Thyroid gland (tissue), 4 donors: Measurements from ENCODE around the gene REN. TPM values are rescaled to one million over a fixed set of nuclear protein-coding genes. Genes with fewer than 3 reads are reported as not detected.

ENCODE experiments used
- DNase-seq, 2 donors: peaks; one replicate each; pipeline ENCODE4 v3.0.0-alpha.2; 2019
- H3K27ac ChIP-seq, 3 donors: fragments of 200-600 bp; sonication (generic); 1 replicate in 2 of 3; 2 replicates in 1 of 3; pipeline ENCODE4 v1.5.1; 2016 to 2019; ENCODE audit warnings: mild to moderate bottlenecking in 1 of 3, moderate library complexity in 1 of 3
- H3K27me3 ChIP-seq: fragments of 200-600 bp; sonication (generic); one replicate; pipeline ENCODE4 v1.5.1; 2019
- H3K36me3 ChIP-seq, 2 donors: fragments of 200-600 bp; sonication (generic); one replicate each; pipeline ENCODE4 v1.5.1; 2016 to 2019
- H3K4me1 ChIP-seq, 2 donors: fragments of 200-600 bp; sonication (generic); one replicate each; pipeline ENCODE4 v1.5.1; 2017 to 2019
- H3K4me3 ChIP-seq, 3 donors: fragments of 200-600 bp; sonication (generic); replicated peaks in 1 of 3; 1 replicate in 2 of 3; 2 replicates in 1 of 3; pipeline ENCODE4 v1.5.1; 2016; ENCODE audit warnings: mild to moderate bottlenecking in 1 of 3
- H3K9me3 ChIP-seq: fragments of 200-600 bp; sonication (generic); one replicate; pipeline ENCODE4 v1.5.1; 2017
- POLR2A ChIP-seq, 2 donors: fragments of 450-650 bp; IDR thresholded peaks; one replicate each; pipeline ENCODE4 v1.6.1; 2017; ENCODE audit warnings: antibody characterized with exemption in 2 of 2, mild to moderate bottlenecking in 2 of 2, moderate library complexity in 1 of 2
- WGBS, 2 donors: methylation state at CpG; one replicate each; pipeline ENCODE4 v1.1.5; 2017; 5-methylcytosine and 5-hydroxymethylcytosine counted together
- intact Hi-C: fragments of 100-400 bp; cut with DNase I; formaldehyde crosslinking; loops from one replicate; pipeline ENCODE4 v1.15.1; 2023
- total RNA-seq, 4 donors: library from RNA; depleted of rRNA; stranded (reverse); fragments of >200 nt; gene quantifications; one replicate each; pipeline ENCODE4 v1.2.3, GENCODE V29; 2016
- TF ChIP-seq, protein P1 (sequence below), 6 experiments: fragments of 200-600 bp in 3 of 6; fragments of 450-650 bp in 3 of 6; sonication (generic) in 3 of 6; IDR thresholded peaks; one replicate each; pipeline ENCODE4 v1.5.1; 2016 to 2019; ENCODE audit warnings: antibody characterized with exemption in 6 of 6, mild to moderate bottlenecking in 2 of 6, inconsistent platforms in 1 of 6, moderate library complexity in 1 of 6

The REN gene
- total RNA-seq, 4 donors from 2014 or later: not detected

DNA sequence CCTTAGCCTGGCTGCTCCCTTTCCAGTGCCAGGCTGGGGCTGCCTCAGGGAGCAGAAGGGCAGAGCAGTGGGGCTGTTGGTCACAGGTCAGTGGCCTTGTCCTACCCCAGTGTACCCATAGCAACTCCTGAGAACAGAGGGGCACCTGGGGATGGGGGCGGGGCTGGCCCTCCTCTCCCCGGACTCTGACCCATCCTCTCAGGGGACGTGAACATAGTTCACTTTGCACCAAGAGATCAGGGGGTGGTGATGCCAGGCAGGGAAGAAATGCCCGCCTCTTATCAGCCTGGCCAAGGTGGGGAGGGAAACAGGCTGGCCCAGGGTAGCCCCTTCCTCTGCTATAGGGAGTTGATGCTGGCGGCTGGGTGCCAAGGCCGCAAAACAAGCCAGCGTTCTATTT lies 19.2 kb downstream of the REN start:
- no peak for DNase-seq
- no peak overlapping the region for H3K4me3 ChIP-seq
- H3K27ac ChIP-seq: no peak overlapping the region
- intact Hi-C loops: loop anchor here (10.0 kb wide), 1 partner anchor 352 kb away; the partner anchor contains the start of genes ZBED6 and ZC3H11A
- H3K36me3 ChIP-seq: no peaks in the 10 kb centered on the region
- TF ChIP-seq POLR2A (IDR thresholded peaks at IDR 0.05): no peak
- 84 to 93% methylated on average over 2 to 7 of the region's 7 CpGs for WGBS, 2 donors
- no peaks in the 10 kb centered on the region for H3K27me3 ChIP-seq
- peaks cover 6 to 14% of the 10 kb centered on the region in 2 donors for H3K4me1 ChIP-seq
- H3K9me3 ChIP-seq: no peaks in the 10 kb centered on the region

DNA sequence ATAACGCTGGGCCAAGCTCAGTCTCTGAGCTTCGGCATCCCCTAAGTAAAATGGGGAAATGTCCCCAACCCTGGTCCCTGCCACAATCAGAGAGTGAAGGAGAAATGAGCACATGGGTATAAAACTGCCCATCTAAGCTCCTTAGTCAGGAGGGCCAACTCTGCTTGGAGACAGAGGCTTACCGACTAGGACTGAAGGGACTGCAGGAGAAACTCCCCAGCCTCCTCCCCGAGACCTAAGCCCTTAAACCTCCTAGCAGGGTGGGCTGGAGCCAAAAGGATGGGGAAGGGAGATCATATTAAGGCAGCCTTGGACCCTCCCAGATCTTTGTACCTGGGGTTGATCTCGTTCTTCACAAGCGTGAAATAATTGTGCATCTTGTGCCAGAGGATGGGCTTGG lies 19.8 kb downstream of the REN start:
- no peak for DNase-seq
- 90 to 92% methylated on average over 6 of the region's 6 CpGs for WGBS, 2 donors
- TF ChIP-seq, protein P1, sequence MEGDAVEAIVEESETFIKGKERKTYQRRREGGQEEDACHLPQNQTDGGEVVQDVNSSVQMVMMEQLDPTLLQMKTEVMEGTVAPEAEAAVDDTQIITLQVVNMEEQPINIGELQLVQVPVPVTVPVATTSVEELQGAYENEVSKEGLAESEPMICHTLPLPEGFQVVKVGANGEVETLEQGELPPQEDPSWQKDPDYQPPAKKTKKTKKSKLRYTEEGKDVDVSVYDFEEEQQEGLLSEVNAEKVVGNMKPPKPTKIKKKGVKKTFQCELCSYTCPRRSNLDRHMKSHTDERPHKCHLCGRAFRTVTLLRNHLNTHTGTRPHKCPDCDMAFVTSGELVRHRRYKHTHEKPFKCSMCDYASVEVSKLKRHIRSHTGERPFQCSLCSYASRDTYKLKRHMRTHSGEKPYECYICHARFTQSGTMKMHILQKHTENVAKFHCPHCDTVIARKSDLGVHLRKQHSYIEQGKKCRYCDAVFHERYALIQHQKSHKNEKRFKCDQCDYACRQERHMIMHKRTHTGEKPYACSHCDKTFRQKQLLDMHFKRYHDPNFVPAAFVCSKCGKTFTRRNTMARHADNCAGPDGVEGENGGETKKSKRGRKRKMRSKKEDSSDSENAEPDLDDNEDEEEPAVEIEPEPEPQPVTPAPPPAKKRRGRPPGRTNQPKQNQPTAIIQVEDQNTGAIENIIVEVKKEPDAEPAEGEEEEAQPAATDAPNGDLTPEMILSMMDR (IDR thresholded peaks at IDR 0.05): no peak
- TF ChIP-seq POLR2A (IDR thresholded peaks at IDR 0.05): no peak
- intact Hi-C loops: loop anchor here (10.0 kb wide), 1 partner anchor 352 kb away; the partner anchor contains the start of genes ZBED6 and ZC3H11A
- H3K27ac ChIP-seq: no peak overlapping the region
- H3K9me3 ChIP-seq: no peaks in the 10 kb centered on the region
- no peak overlapping the region for H3K4me3 ChIP-seq
- peaks cover 6 to 13% of the 10 kb centered on the region in 2 donors for H3K4me1 ChIP-seq
- H3K27me3 ChIP-seq: no peaks in the 10 kb centered on the region
- H3K36me3 ChIP-seq: no peaks in the 10 kb centered on the region

DNA sequence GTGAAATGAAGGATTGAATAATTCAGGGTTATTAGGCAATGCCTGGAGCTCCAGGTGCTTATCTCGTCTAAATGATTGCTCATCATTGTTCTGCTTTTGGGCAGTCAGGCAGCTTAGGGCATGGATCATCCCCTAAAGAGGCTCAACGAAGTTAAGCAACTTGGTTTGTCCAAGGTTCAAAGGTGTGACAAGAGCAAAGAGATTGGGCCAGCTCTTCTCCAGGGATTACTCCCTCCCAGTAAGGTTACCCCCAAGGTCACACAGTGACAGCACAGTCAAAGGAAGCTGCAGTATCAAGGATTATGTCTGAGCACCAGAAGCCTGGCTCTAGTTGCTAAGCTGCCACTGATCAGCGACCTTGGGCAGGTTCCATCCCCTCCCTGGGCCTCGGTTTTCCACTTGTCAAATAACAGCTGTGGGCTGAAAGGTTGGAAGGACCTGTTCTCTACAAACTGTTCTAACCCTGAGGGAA lies 21.1 kb downstream of the REN start:
- TF ChIP-seq, protein P1 (IDR thresholded peaks at IDR 0.05): no peak
- TF ChIP-seq POLR2A (IDR thresholded peaks at IDR 0.05): no peak
- Histone ChIP-seq H3K4me3 (no peak overlapping the region), H3K36me3 (no peaks in the 10 kb centered on the region), H3K27me3 (no peaks in the 10 kb centered on the region), H3K9me3 (no peaks in the 10 kb centered on the region), H3K4me1 (peaks cover 0 to under 1% of the 10 kb centered on the region in 2 donors), H3K27ac (no peak overlapping the region)
- WGBS, 2 donors: 77 to 79% methylated on average over 3 to 4 of the region's 4 CpGs
- no peak for DNase-seq
- intact Hi-C loops: loop anchor here (10.0 kb wide), 1 partner anchor 350 kb away; the partner anchor contains the start of genes ZBED6 and ZC3H11A

GRCh38 chr1:204143276-204144041 lies 22.7 kb downstream of the REN start:
- H3K36me3 ChIP-seq: no peaks in the 10 kb centered on the region
- H3K27ac ChIP-seq: no peak overlapping the region
- 81 to 83% methylated on average over 14 of the region's 14 CpGs for WGBS, 2 donors
- DNase-seq: no peak
- no peaks in the 10 kb centered on the region for H3K4me1 ChIP-seq
- H3K9me3 ChIP-seq: no peaks in the 10 kb centered on the region
- H3K27me3 ChIP-seq: no peaks in the 10 kb centered on the region
- no peak for TF ChIP-seq POLR2A (IDR thresholded peaks at IDR 0.05)
- TF ChIP-seq, protein P1 (IDR thresholded peaks at IDR 0.05): no peak
- no peak overlapping the region for H3K4me3 ChIP-seq
- intact Hi-C loops: loop anchor here (10.0 kb wide), 1 partner anchor 349 kb away; the partner anchor contains the start of genes ZBED6 and ZC3H11A

DNA sequence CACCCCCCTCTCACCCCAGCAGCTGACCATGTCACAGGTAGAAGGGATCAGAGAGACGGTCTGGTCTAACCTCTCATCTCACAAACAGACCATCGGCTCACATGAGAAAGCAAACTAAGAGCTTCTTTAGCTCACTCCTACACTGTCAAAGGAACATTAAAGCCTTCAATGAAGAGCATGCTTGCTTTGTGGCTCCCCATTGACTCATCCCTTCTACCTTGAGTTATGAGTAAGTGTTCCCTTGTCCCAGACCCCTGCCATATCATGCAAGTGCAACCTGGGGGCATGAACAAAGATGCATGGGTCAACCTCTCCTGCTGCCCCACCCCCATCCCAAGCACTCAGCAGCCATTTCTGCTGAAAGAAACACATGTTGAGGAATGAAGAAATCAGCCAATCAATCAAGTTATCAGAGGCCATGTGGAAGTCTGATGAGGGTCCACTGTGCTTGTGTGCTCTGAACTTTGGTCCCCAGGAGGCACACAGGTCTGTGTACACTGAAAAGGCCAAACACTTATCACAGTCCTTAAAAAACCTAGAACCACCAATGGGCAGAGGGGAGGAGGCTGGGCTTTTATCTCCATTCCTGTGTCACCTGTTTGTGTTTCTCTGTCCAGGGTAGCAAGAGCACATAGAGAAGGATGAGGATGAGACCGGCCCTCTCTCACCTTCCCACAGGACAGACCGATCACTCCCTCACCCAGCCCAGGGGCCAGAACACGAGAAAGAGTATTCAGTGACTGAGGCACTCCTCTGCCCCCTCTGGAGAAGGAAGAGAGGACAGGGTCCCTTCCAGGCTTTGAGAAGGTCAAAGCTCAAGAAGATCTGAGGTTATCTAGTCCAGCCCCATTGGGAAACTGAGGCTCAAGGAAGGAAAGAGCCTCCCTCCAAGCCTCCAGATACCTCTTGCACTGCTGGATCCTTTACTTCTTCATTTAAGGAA lies 23.8 kb downstream of the REN start:
- Histone ChIP-seq H3K27me3 (no peaks in the 10 kb centered on the region), H3K4me1 (no peaks in the 10 kb centered on the region), H3K4me3 (no peak overlapping the region), H3K9me3 (no peaks in the 10 kb centered on the region), H3K36me3 (no peaks in the 10 kb centered on the region), H3K27ac (no peak overlapping the region)
- WGBS, 2 donors: 88 to 95% methylated on average over 5 of the region's 5 CpGs
- TF ChIP-seq, protein P1 (IDR thresholded peaks at IDR 0.05): no peak
- no peak for TF ChIP-seq POLR2A (IDR thresholded peaks at IDR 0.05)
- intact Hi-C loops: loop anchor here (10.0 kb wide), 1 partner anchor 348 kb away; the partner anchor contains the start of genes ZBED6 and ZC3H11A
- DNase-seq: no peak
